ENCODE data around the gene ERG28.

GRCh38 chr14:75673345-75674035 is 12.8 kb upstream of the ERG28 start:
- no peak for TF ChIP-seq SUZ12 (IDR thresholded peaks at IDR 0.05; ENCODE audit: extremely low read depth, insufficient read depth, insufficient read length)
- TF ChIP-seq ZNF274 (IDR thresholded peaks at IDR 0.05; ENCODE audit: low read depth, low read length): no peak
